ENCODE measurements around the gene KLC1. TPM values are rescaled to one million over a fixed set of nuclear protein-coding genes. Genes with fewer than 3 reads are reported as not detected.

Gene KLC1
- total RNA-seq, 1 donor from 2014 or later, result 244 TPM

- peak; percentile 75 for DNase-seq (ENCODE audit: low read depth)
These were observed 92.5 kb downstream of the KLC1 start for GRCh38 chr14:103721334-103722120.

GRCh38 chr14:103723748-103724081 lies 94.7 kb downstream of the KLC1 start:
- DNase-seq (ENCODE audit: low read depth), result no peak

- DNase-seq (ENCODE audit: low read depth), result no peak
These were observed 95.1 kb downstream of the KLC1 start for GRCh38 chr14:103724116-103724515.

- DNase-seq (ENCODE audit: low read depth), result no peak
These were observed 96.1 kb downstream of the KLC1 start for GRCh38 chr14:103725001-103725682.

GRCh38 chr14:103725739-103726395 lies 96.9 kb downstream of the KLC1 start:
- no peak for DNase-seq (ENCODE audit: low read depth)

- no peak for DNase-seq (ENCODE audit: low read depth)
These were observed 97.5 kb downstream of the KLC1 start for GRCh38 chr14:103726474-103726873.

- no peak for DNase-seq (ENCODE audit: low read depth)
These were observed 98.4 kb downstream of the KLC1 start for GRCh38 chr14:103727313-103727980.

GRCh38 chr14:103728141-103728540 lies 99.1 kb downstream of the KLC1 start:
- no peak for DNase-seq (ENCODE audit: low read depth)

- DNase-seq (ENCODE audit: low read depth), result no peak
These were observed 99.7 kb downstream of the KLC1 start for GRCh38 chr14:103728721-103729120.

- no peak for DNase-seq (ENCODE audit: low read depth)
These were observed 100.8 kb downstream of the KLC1 start for GRCh38 chr14:103729496-103730448.

- no peak for DNase-seq (ENCODE audit: low read depth)
These were observed 101.6 kb downstream of the KLC1 start for GRCh38 chr14:103730490-103731035.

- DNase-seq (ENCODE audit: low read depth), result no peak
These were observed 102.5 kb downstream of the KLC1 start for GRCh38 chr14:103731481-103731880.

- no peak for DNase-seq (ENCODE audit: low read depth)
These were observed 103.2 kb downstream of the KLC1 start for GRCh38 chr14:103731916-103732867.

- no peak for DNase-seq (ENCODE audit: low read depth)
These were observed 104.0 kb downstream of the KLC1 start for GRCh38 chr14:103732868-103733620.

GRCh38 chr14:103733651-103734050 lies 104.6 kb downstream of the KLC1 start:
- peak; percentile 47 for DNase-seq (ENCODE audit: low read depth)

- DNase-seq (ENCODE audit: low read depth), result no peak
These were observed 105.3 kb downstream of the KLC1 start for GRCh38 chr14:103734081-103734888.

GRCh38 chr14:103735022-103735421 lies 106.0 kb downstream of the KLC1 start:
- DNase-seq (ENCODE audit: low read depth), result no peak

GRCh38 chr14:103735439-103735814 lies 106.4 kb downstream of the KLC1 start:
- DNase-seq (ENCODE audit: low read depth), result no peak

All from renal cortical epithelial cell (primary cell).